ENCODE measurements around the gene ATP2A1.

Gene ATP2A1

GRCh38 chr16:28845761-28846079 lies 32.6 kb upstream of the ATP2A1 start:
- peaks cover 17 to 20% of the 10 kb centered on the region in 2 experiments for H3K4me1 ChIP-seq (ENCODE audit: control insufficient read depth in 1 of 2, insufficient read depth in 1 of 2, low read depth in 1 of 2, low read length in 1 of 2)
- TF ChIP-seq CTCF (IDR thresholded peaks at IDR 0.05): no peak
- H3K27me3 ChIP-seq: no peaks in the 10 kb centered on the region
- H3K4me3 ChIP-seq (ENCODE audit: low read depth in 1 of 2, low read length in 1 of 2): peak overlapping the region; percentile 90 to 93
- no peaks in the 10 kb centered on the region for H3K9me3 ChIP-seq
- peaks cover 42% of the 10 kb centered on the region for H3K36me3 ChIP-seq
- H3K27ac ChIP-seq: peak overlapping the region; percentile 83

GRCh38 chr16:28846080-28846932 lies 32.0 kb upstream of the ATP2A1 start, which contains the start of gene TUFM:
TUFM (minus strand) TSS chr16:28846348; CDS start chr16:28846269, 79 bp downstream.
- peak within 1 kb of the TSS; percentile 83 for H3K27ac ChIP-seq
- no peaks in the 10 kb centered on the region for H3K27me3 ChIP-seq
- peak within 1 kb of the TSS; percentile 90 to 93 for H3K4me3 ChIP-seq (ENCODE audit: low read depth in 1 of 2, low read length in 1 of 2)
- peaks cover 40% of the 10 kb centered on the region for H3K36me3 ChIP-seq
- peaks cover 17 to 20% of the 10 kb centered on the region in 2 experiments for H3K4me1 ChIP-seq (ENCODE audit: control insufficient read depth in 1 of 2, insufficient read depth in 1 of 2, low read depth in 1 of 2, low read length in 1 of 2)
- TF ChIP-seq CTCF (IDR thresholded peaks at IDR 0.05): peak; percentile 70
- no peaks in the 10 kb centered on the region for H3K9me3 ChIP-seq

GRCh38 chr16:28846933-28847273 lies 31.4 kb upstream of the ATP2A1 start:
- TF ChIP-seq CTCF (IDR thresholded peaks at IDR 0.05): no peak
- H3K4me3 ChIP-seq (ENCODE audit: low read depth in 1 of 2, low read length in 1 of 2): peak overlapping the region; percentile 90 to 93
- H3K4me1 ChIP-seq (ENCODE audit: control insufficient read depth in 1 of 2, insufficient read depth in 1 of 2, low read depth in 1 of 2, low read length in 1 of 2): peaks cover 17 to 20% of the 10 kb centered on the region in 2 experiments
- H3K27me3 ChIP-seq: no peaks in the 10 kb centered on the region
- H3K27ac ChIP-seq: peak overlapping the region; percentile 83
- H3K9me3 ChIP-seq: no peaks in the 10 kb centered on the region
- H3K36me3 ChIP-seq: peaks cover 34% of the 10 kb centered on the region

- H3K36me3 ChIP-seq: no peaks in the 10 kb centered on the region
Observed at GRCh38 chr16:28858421-28858820, 19.9 kb upstream of the ATP2A1 start.

GRCh38 chr16:28859326-28859725 lies 19.0 kb upstream of the ATP2A1 start:
- Histone ChIP-seq H3K36me3 (no peaks in the 10 kb centered on the region), H3K27me3 (no peaks in the 10 kb centered on the region), H3K4me1 (ENCODE audit: control insufficient read depth in 1 of 2, insufficient read depth in 1 of 2, low read depth in 1 of 2, low read length in 1 of 2) (peaks cover 9 to 11% of the 10 kb centered on the region in 2 experiments), H3K4me3 (ENCODE audit: low read depth in 1 of 2, low read length in 1 of 2) (no peak overlapping the region), H3K27ac (no peak overlapping the region), H3K9me3 (no peaks in the 10 kb centered on the region)
- no peak for TF ChIP-seq CTCF (IDR thresholded peaks at IDR 0.05)

More at GRCh38 chr16:28858421-28858820, 19.9 kb upstream of the ATP2A1 start:
- H3K27me3 ChIP-seq: no peaks in the 10 kb centered on the region
- no peak overlapping the region for H3K27ac ChIP-seq
- H3K9me3 ChIP-seq: no peaks in the 10 kb centered on the region
- peaks cover 4 to 6% of the 10 kb centered on the region in 2 experiments for H3K4me1 ChIP-seq (ENCODE audit: control insufficient read depth in 1 of 2, insufficient read depth in 1 of 2, low read depth in 1 of 2, low read length in 1 of 2)
- no peak for TF ChIP-seq CTCF (IDR thresholded peaks at IDR 0.05)
- no peak overlapping the region for H3K4me3 ChIP-seq (ENCODE audit: low read depth in 1 of 2, low read length in 1 of 2)

Data from neutrophil (primary cell).